Measurements from ENCODE around the gene IFI35.
"Not testable (repeated sequence)": the region's sequence is repeated elsewhere in the genome, so short reads cannot be mapped to it uniquely, and the experiment has no call there.

IFI35 gene

DNA sequence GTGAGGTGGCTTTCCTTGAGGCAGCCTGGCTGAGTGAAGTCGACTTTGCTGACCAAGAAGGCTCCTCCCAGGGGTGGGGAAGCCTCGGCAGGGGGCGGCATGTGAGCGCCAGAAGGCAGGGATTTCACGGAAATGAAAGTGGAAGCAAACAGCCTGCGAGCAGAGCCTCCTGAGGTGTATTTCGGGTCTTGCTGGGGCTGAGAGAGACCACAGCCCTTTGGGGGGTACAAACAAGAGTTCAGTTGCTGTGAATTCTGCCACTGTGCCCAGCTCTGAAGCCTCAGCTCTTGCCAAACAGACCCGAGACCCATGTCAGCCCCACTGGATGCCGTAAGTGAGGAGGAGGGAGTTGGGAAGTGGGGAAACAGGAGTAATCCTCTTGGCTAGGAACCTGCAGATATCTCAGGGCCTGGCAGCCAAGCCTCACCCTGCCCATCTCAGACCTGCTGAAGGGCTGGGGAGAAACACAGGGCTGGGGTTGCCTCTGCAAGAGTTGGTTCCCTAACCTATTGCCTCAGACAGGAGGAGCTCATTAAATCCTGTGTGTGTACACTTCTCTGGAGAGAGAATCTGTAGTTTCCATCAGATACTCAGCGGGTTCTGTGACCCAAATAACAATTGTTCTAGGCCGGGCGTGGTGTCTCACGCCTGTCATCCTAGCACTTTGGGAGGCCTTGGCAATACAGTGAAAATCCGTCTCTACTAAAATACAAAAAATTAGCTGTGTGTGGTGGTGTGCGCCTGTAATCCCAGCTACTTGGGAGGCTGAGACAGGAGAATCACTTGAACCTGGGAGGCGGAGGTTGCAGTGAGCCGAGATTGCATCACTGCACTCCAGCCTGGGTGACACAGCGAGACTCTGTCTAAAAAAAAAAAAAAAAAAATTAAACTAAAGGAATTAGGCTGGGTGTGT lies at the start of gene IFI35:
Gene IFI35 (plus strand): TSS at position 146 of the 913 bp plus-strand sequence. CDS start 164 bp downstream, at position 310.
- DNase-seq (ENCODE audit: low read depth in 2 of 2) = peak; percentile 78 to 83

DNA sequence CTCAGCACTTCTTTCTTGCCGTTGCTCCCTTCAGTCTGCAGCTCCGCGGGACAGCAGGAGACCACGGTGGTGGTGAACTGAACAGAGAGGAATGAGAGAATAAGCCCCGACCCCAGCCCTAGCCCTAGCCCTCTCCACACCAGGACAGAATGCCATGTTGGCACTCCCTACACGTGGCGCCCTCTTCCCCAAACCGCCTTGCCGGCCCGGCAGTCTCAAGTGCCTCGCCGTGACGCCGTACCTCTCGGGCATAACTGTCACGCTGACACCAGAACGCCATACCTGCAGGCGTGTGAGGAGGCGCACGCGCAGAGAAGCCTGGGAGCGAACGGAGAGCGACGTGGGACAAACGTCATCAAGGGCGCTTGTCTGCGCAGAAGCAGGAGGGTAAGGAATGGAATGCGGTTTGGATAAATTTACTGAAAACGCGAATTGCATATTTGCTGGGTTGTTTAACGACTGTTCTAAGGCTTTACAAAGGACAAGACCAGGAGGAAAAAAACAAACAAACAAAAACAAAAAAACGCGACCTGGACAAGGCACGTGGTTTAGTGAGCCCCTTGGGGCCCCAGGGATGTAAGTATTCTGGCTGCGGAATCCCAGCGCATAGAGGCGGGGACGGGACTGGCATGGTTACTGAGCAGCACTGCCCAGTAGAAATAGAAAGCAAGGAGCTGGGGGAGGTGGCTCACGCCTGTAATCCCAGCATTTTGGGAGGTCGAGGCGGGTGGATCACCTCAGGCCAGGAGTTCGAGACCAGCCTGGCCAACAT lies 42.2 kb upstream of the IFI35 start, which contains the start of gene AARSD1:
Gene AARSD1 (minus strand): TSS at position 294 of the 772 bp plus-strand sequence. CDS start 14 bp downstream, at position 280.
- peak; percentile 81 to 83 for DNase-seq (ENCODE audit: low read depth in 2 of 2)

DNA sequence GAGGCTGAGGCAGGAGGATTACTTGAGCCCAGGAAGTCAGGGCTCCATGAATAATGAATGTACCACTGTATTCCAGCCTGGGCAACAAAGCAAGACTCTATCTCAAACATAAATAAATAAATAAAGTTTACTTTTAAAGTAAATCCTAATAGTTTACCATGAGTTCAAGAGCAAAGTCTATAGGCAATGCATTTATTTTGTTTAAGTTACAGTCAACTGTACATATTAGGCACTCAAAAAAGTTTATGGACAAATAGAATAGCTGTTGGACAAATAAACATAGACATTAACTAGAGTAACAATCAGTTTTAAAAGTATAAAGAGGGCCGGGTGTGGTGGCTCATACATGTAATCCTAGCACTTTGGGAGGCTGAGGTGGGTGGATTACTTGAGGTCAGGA lies 38.7 kb upstream of the IFI35 start:
- DNase-seq (ENCODE audit: low read depth in 2 of 2) = no peak

DNA sequence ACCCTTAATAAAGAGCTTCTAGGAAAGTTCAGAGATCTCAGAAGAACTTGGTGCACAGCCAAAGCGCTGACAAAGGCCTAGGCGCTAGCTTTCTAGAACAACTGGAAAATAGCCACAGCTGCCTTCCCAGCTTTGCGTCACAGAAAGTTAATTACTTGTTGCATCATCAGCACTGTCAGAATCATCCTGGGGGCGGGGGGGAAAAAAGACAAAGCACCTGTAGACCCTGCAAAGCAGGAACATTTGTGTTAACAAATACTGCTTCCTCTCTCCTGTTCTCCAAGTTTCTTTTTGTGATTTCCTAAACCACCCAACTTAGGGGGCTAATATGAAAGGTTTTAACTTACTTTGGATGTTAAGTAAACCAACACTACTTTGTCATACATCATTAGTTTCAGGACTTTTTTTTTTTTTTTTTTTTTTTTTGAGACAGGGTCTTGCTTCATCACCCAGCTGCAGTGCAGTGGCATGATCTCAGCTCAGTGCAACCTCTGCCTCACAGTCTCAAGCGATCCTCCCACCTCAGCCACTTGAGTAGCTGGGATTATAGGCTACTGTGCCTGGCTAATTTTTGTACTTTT lies 37.5 kb upstream of the IFI35 start:
- DNase-seq (ENCODE audit: low read depth in 2 of 2) = no peak

DNA sequence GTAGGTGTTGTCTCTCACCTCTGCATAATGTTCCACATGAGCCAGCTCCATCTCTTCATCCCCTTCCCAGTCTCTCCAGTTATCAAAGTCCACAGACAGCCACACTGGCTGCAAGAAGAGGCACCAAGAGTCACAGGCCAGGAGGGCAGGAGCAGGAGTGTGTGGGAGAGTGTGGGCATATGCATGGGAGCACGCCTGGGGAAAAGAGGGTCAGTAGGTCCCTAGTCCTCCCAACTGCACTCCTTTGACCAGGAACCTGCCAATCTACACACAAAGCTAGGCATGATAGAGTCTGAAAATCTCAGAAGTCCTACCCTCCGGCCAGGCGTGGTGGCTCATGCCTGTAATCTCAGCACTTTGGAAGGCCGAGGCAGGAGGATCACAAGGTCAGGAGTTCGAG lies 35.0 kb upstream of the IFI35 start:
- no peak for DNase-seq (ENCODE audit: low read depth in 2 of 2)

DNA sequence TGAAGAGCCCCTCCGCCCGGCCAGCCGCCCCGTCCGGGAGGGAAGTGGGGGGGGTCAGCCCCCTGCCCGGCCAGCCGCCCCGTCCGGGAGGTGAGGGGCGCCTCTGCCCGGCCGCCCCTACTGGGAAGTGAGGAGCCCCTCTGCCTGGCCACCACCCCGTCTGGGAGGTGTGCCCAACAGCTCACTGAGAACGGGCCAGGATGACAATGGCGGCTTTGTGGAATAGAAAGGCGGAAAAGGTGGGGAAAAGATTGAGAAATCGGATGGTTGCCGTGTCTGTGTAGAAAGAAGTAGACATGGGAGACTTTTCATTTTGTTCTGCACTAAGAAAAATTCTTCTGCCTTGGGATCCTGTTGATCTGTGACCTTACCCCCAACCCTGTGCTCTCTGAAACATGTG lies 33.3 kb upstream of the IFI35 start:
- DNase-seq (ENCODE audit: low read depth in 2 of 2) = not testable (repeated sequence)

- no peak for DNase-seq (ENCODE audit: low read depth in 2 of 2)
Observed at GRCh38 chr17:42975265-42975664, 31.3 kb upstream of the IFI35 start.

GRCh38 chr17:42975701-42976100 lies 30.9 kb upstream of the IFI35 start:
- not testable (repeated sequence) for DNase-seq (ENCODE audit: low read depth in 2 of 2)

GRCh38 chr17:42979511-42980273 lies 26.9 kb upstream of the IFI35 start, which contains the start of gene PTGES3L:
Gene PTGES3L, minus strand, starts transcription at chr17:42980080. Its CDS starts 27 bp downstream, at chr17:42980053.
- DNase-seq (ENCODE audit: low read depth in 2 of 2) = peak in 1 of 2 donors; percentile 10

DNA sequence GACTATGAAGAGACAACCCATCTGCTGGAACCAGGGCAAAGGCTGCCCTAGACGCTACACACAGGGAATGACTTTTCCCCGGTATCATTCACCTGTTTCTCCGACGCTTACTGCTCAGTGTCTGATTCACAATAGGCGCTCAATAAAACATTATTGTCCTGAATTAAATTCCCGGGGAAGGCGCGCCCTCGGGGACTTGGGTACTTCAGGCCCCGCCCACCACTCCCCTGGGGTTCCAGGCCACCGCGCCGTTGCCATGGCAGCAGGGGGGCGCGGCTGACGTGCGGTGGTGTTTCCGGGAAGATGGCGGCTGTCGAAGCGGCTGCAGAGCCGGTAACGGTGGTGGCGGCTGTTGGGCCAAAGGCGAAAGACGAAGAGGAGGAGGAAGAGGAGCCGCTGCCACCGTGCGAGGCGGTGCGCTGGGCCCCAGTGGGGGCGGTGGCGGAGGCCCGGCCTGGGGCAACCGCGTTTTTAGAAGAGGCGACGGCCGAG lies 26.3 kb upstream of the IFI35 start, which contains the start of gene RUNDC1:
Gene RUNDC1 (plus strand): TSS at position 292 of the 492 bp plus-strand sequence. CDS start 12 bp downstream, at position 304.
- peak; percentile 83 to 92 for DNase-seq (ENCODE audit: low read depth in 2 of 2)

DNA sequence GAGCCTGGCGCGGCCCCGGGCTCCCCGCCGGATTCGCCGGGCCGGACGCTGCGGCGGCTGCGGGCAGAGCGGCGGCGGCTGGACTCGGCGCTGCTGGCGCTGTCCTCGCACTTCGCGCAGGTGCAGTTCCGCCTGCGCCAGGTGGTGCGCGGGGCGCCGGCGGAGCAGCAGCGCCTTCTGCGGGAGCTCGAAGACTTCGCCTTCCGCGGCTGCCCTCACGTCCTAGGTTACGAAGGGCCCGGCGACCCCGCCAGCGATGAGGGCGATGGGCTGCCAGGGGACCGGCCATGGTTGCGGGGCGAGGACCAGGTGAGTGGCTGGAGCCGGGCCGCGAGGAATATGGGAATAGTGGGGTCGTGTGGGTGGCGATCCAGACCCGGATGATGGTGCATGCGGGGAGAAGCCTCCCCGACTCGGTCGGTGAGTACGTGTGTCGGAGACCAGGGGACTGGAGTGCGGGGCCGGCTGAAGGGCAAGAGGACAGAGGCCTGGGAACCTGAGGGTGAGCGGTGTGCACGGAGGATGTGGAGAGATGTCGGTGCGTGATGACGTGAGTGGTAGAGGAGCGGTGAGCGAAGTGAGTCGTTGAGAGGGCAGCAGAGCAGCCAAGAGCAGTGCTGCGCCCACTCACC lies 25.7 kb upstream of the IFI35 start:
- peak; percentile 29 to 48 for DNase-seq (ENCODE audit: low read depth in 2 of 2)

GRCh38 chr17:42982266-42982665 lies 24.3 kb upstream of the IFI35 start:
- DNase-seq (ENCODE audit: low read depth in 2 of 2) = no peak

GRCh38 chr17:42985225-42985624 lies 21.4 kb upstream of the IFI35 start:
- no peak for DNase-seq (ENCODE audit: low read depth in 2 of 2)

- DNase-seq (ENCODE audit: low read depth in 2 of 2) = no peak
Observed at GRCh38 chr17:42989141-42989540, 17.4 kb upstream of the IFI35 start.

DNA sequence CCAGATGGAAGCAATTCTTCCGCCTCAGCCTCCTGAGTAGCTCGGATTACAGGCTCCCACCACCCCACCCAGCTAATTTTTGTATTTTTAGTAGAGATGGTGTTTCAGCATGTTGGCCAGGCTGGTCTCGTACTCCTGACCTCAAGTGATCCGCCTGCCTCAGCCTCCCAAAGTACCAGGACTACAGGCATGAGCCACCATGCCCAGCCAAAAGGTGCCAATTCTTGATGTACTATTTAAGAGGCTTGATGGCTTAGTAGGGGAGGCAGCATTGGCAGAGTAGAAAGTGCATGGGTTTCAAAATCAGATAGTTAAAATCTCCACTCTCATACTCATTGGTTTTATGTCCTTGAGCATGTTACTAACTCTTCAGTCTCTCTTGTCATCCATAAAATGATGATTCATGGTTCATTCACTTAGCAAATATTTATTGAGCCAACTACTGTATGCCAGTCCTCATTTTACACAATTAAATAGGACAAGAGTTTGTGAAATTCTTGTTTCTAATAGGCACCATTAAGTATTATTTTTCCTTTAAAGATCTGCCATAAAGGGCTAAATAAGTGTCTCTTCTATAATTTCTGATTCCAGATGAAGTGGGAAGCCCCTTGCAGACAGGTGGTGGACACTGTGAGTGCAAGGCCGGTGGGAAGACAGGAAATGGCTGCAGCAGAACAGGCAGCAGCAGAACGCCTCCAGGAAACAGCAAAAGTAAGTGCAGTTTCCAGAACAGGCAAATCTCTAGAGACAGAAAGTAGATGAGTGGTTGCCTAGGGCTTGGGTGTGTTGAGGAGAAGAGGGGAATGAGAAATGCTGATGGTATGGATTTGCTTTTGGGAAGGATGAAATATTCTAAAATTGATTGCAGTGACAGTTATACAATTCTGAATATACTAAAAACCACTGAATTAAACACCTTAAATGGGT lies 16.6 kb upstream of the IFI35 start:
- DNase-seq (ENCODE audit: low read depth in 2 of 2) = no peak

DNA sequence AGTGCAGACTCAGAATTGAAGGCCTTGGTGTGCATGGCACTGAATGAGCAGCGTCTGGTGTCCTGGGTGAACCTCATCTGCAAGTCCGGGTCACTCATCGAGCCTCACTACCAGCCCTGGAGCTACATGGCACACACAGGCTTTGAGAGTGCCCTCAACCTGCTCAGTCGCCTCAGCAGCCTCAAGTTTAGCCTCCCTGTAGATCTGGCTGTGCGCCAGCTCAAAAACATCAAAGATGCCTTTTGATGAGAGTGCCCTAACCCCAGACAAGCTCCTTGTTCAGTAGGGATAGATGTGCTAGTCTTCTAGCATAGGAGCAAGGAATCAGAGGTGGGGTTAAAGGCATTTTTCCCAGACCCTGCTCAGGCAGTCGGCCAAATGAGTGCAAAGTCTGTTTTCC lies 15.1 kb upstream of the IFI35 start:
- no peak for DNase-seq (ENCODE audit: low read depth in 2 of 2)

GRCh38 chr17:42992872-42993271 lies 13.7 kb upstream of the IFI35 start:
- DNase-seq (ENCODE audit: low read depth in 2 of 2) = no peak

DNA sequence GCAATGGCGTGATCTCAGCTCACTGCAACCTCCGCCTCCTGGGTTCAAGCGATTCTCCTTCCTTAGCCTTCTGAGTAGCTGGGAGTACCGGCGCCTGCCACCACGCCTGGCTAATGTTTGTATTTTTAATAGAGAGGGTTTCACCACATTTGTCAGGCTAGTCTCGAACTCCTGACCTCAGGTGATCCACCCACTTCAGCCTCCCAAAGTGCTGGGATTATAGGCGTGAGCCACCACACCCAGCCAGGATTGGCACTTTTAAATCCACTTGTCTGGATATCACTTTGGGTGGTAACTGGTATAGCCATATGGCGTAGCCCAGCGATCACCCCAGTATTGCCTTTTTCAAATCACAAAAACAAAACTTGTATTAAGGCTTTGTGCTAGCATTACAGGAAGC lies 12.7 kb upstream of the IFI35 start:
- DNase-seq (ENCODE audit: low read depth in 2 of 2) = not testable (repeated sequence)

DNA sequence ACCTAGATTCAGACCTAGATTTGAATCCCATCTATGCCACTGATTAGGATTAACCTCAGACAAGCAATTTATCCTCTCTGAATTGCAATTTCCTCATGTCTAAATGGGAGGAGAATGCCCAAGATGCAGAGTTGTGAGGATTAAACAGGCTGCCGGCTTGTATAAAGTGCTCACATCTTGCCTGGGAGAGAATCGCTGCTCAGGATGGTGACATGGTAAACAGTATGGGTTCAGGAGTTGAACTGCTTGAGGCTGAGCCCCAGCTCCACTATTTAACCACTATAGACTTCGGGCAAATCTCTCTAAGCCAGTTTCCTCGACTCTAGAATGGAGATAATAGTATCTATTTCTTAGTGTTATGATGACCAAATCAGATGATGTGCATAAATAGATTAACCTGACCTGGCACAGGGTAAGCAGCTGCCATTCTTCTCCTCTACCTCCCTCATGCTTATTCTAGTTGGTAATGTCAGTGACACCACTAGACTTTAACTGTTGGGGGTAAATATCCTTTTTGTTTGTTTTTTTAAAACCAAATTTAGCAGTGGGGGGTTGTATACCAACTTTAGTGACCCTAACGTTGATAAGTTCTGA lies 9.1 kb upstream of the IFI35 start:
- no peak for DNase-seq (ENCODE audit: low read depth in 2 of 2)

Data from stimulated activated CD8-positive, alpha-beta memory T cell treated with anti-CD3 and anti-CD28 coated beads, Interleukin-7, amount 100 ng/mL, for 4 hours (primary cell).